Renal pelvis (tissue), 4 donors: ENCODE data around the gene F10. TPM values are rescaled to one million over a fixed set of nuclear protein-coding genes. Genes with fewer than 3 reads are reported as not detected.

Source experiments
- DNase-seq: peaks from one replicate; pipeline ENCODE4 v3.0.0-alpha.2; 2013
- polyA plus RNA-seq, 3 donors: library from polyadenylated mRNA; unstranded; fragments of 120-200 nt; gene quantifications; one replicate each; pipeline ENCODE4 v1.2.1, GENCODE V29; 2013; ENCODE audit not compliant: insufficient read length in 3 of 3

F10 gene
- polyA plus RNA-seq, 3 donors, result 23.6 to 26.6 (median 24.2) TPM

- no peak for DNase-seq
Measured at GRCh38 chr13:113126265-113127150, 3.9 kb downstream of the F10 start.

GRCh38 chr13:113129480-113129879 is 6.9 kb downstream of the F10 start:
- DNase-seq, result no peak

- no peak for DNase-seq
Measured at GRCh38 chr13:113129921-113130750, 7.5 kb downstream of the F10 start.

GRCh38 chr13:113135281-113135760 is 12.7 kb downstream of the F10 start:
- no peak for DNase-seq

GRCh38 chr13:113137691-113138298 is 15.2 kb downstream of the F10 start:
- DNase-seq, result no peak

GRCh38 chr13:113138792-113139551 is 16.4 kb downstream of the F10 start:
- no peak for DNase-seq

GRCh38 chr13:113139577-113139976 is 17.0 kb downstream of the F10 start:
- no peak for DNase-seq

- DNase-seq, result no peak
Measured at GRCh38 chr13:113140677-113141600, 18.3 kb downstream of the F10 start.

GRCh38 chr13:113141601-113141970 is 19.0 kb downstream of the F10 start:
- no peak for DNase-seq

GRCh38 chr13:113142876-113143275 is 20.3 kb downstream of the F10 start:
- no peak for DNase-seq

- no peak for DNase-seq
Measured at GRCh38 chr13:113143466-113144254, 21.1 kb downstream of the F10 start.

GRCh38 chr13:113144255-113144629 is 21.6 kb downstream of the F10 start:
- DNase-seq, result no peak

- DNase-seq, result no peak
Measured at GRCh38 chr13:113145496-113145895, 22.9 kb downstream of the F10 start.

- DNase-seq, result no peak
Measured at GRCh38 chr13:113145911-113146598, 23.5 kb downstream of the F10 start.

GRCh38 chr13:113146750-113147149 is 24.2 kb downstream of the F10 start:
- DNase-seq, result no peak

- no peak for DNase-seq
Measured at GRCh38 chr13:113147206-113147605, 24.6 kb downstream of the F10 start.

- no peak for DNase-seq
Measured at GRCh38 chr13:113148407-113148806, 25.8 kb downstream of the F10 start.

- no peak for DNase-seq
Measured at GRCh38 chr13:113148940-113149503, 26.4 kb downstream of the F10 start.
